Omental fat pad (tissue), 4 donors: ENCODE measurements around the gene WBP2. TPM values are rescaled to one million over a fixed set of nuclear protein-coding genes. Genes with fewer than 3 reads are reported as not detected.
"Not testable (repeated sequence)": the region's sequence is repeated elsewhere in the genome, so short reads cannot be mapped to it uniquely, and the experiment has no call there.

Experiments
- ATAC-seq: fragments of 150-250 bp; one replicate; pipeline ENCODE4 v1.9.1; 2016; ENCODE audit warnings: mild to moderate bottlenecking, moderate library complexity; ENCODE audit not compliant: low FRiP score
- DNase-seq: peaks from one replicate; pipeline ENCODE4 v3.0.0-alpha.2; 2019; ENCODE audit warnings: low spot score
- total RNA-seq, 4 donors: library from RNA; depleted of rRNA; stranded (reverse); fragments of >200 nt; gene quantifications; one replicate each; pipeline ENCODE4 v1.1.0, GENCODE V29; 2016
- TF ChIP-seq, protein P1 (sequence below), 3 donors: fragments of 450-650 bp; IDR thresholded peaks; one replicate each; pipeline ENCODE4 v1.5.1; 2016 to 2017; ENCODE audit warnings: antibody characterized with exemption in 3 of 3, mild to moderate bottlenecking in 3 of 3, moderate library complexity in 2 of 3

Gene WBP2
- total RNA-seq, 4 donors from 2014 or later: 43.1 to 72.3 (median 50.2) TPM

- ATAC-seq: peak; percentile 2
- no peak for DNase-seq
- TF ChIP-seq, protein P1, sequence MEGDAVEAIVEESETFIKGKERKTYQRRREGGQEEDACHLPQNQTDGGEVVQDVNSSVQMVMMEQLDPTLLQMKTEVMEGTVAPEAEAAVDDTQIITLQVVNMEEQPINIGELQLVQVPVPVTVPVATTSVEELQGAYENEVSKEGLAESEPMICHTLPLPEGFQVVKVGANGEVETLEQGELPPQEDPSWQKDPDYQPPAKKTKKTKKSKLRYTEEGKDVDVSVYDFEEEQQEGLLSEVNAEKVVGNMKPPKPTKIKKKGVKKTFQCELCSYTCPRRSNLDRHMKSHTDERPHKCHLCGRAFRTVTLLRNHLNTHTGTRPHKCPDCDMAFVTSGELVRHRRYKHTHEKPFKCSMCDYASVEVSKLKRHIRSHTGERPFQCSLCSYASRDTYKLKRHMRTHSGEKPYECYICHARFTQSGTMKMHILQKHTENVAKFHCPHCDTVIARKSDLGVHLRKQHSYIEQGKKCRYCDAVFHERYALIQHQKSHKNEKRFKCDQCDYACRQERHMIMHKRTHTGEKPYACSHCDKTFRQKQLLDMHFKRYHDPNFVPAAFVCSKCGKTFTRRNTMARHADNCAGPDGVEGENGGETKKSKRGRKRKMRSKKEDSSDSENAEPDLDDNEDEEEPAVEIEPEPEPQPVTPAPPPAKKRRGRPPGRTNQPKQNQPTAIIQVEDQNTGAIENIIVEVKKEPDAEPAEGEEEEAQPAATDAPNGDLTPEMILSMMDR (IDR thresholded peaks at IDR 0.05): no peak
Observed at GRCh38 chr17:75856062-75856756, 1.1 kb upstream of the WBP2 start.

DNA sequence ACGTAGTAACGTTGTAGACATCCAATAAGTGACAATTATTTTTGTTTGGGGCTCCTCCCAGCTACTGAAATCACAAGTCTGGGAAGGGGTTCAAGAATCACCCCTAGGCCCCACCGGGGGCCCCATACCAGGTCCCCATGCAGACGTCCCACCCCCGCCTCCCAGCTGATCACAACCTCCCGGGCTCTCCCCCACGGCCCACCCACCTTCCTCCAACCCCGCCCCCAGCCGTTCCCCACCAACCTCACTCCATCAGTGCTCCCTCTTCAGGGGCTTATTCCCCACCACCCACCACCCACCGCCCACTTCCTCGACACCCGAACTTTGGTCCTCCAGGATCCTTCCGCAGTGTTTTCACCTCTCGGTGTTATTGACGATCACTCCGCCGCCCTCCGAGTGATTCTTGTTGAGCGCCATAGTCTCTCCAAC, 240 bp downstream of the WBP2 start:
- no peak for DNase-seq
- peak; percentile 27 for ATAC-seq
- TF ChIP-seq, protein P1 (IDR thresholded peaks at IDR 0.05): no peak

DNA sequence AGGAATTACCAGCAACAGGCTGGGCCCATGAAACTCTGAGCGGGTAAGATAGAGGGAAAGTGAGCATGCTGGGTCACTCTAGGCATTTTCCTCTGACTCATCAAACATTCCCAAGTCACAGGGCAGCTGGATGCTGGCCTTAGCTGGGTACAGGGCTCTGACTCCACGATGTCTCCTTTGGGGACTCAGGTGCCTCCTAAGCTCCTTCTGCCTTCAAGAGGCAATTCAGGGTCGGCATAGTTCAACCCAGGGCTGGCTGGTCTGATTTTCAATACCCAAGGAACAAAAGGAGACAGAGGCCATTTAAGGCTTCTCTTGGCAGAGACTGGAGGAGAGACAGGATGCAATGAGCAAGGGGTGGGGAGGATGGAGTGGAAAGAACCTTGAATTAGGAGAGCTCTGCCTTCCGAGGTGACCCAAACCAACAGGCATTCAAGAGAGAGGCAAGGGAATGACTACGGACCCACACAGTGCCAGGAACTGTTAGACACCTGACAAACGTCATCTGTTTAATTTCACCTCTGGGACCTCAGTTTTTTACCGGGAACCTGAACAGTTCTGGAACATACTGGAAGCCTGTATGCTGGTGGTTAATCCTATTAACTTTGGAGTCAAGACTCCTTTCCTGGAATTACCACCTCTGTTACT, 910 bp downstream of the WBP2 start:
- ATAC-seq: peak; percentile 32
- TF ChIP-seq, protein P1 (IDR thresholded peaks at IDR 0.05): no peak
- no peak for DNase-seq

DNA sequence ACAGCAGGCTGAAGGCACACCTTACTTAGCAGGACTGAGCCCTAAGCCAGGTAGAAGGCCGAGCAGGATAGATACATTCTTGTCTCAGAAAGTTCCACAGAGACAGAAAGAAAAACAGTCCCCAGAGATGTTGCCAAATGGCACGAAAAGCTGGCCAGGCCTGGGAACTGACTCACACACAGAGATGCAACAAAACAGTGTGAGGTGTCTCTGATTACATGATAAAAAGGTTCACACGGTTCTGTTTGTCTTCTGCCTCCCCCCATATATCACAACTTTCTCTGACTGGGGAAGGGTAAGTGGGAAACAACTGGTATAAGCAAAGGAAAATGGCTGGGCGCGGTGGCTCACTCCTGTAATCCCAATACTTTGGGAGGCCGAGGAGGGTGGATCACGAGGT, 1.7 kb downstream of the WBP2 start:
- no peak for ATAC-seq
- no peak for DNase-seq
- TF ChIP-seq, protein P1 (IDR thresholded peaks at IDR 0.05): no peak

- not testable (repeated sequence) for DNase-seq, ATAC-seq
Observed at GRCh38 chr17:75851693-75851991, 3.5 kb downstream of the WBP2 start.

GRCh38 chr17:75850928-75851692, 4.0 kb downstream of the WBP2 start:
- no peak for ATAC-seq
- DNase-seq: no peak
- TF ChIP-seq, protein P1 (IDR thresholded peaks at IDR 0.05): no peak

DNA sequence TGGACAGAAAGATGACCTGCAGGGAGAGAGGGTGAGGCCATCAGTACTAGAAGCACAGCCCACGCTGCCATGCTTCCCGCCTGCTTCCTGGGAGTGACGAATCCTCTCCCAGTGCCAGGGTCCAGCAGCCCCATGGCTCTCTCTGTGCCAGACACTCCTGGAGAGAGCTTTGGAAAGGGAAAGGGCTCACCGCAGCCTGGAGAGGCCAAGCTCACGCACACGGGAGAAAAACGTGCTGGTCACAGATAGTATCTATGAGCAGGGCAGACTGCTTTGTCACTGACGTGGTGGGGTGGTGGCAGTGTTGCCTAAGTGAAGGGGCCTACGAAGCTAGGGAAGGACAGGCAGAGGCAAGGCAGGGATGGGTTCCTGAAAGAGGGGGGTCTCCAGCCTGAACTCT, 5.4 kb downstream of the WBP2 start:
- DNase-seq: no peak
- TF ChIP-seq, protein P1 (IDR thresholded peaks at IDR 0.05): no peak
- ATAC-seq: no peak
